Glomerular visceral epithelial cell (primary cell): ENCODE data around the gene MED4.

ENCODE experiments used
- DNase-seq: peaks from one replicate; pipeline ENCODE4 v3.0.0-alpha.2; 2016; ENCODE audit errors: extremely low spot score

MED4 gene, protein sequence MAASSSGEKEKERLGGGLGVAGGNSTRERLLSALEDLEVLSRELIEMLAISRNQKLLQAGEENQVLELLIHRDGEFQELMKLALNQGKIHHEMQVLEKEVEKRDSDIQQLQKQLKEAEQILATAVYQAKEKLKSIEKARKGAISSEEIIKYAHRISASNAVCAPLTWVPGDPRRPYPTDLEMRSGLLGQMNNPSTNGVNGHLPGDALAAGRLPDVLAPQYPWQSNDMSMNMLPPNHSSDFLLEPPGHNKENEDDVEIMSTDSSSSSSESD

DNA sequence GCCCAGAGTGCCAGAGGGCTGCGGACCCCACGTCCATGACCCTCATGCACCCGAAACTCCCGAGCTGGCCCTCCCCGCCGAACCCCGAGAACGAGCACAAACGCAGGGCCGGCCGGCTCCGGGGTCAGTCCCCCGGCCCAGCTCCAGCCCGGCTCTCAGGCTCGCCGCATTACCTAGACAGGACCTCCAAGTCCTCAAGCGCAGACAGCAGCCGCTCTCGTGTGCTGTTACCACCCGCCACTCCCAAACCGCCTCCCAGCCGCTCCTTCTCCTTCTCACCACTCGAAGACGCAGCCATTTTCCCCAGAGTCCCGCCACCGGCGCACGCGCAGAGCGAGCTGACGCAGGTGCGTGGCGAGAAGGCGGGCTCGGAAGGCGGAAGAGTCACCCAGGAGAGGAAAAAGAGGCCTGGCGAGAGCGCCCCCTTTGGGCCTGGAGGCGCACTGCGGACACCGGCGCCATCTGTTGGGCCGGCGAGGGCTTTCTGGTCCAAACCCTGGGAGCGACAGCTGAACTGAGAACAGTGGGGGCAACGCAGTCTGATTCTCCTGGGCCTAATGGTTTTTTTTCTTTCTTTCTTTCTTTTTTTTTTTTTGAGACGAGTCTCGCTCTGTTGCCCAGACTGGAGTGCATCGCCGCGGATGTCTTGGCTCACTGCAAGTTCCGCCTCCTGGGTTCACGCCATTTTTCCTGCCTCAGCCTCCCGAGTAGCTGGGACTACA is at the start of gene MED4:
Gene MED4, minus strand, starts transcription at position 324 of the 722 bp plus-strand sequence. Its CDS starts 26 bp downstream, at position 298.
- DNase-seq: peak; percentile 95

DNA sequence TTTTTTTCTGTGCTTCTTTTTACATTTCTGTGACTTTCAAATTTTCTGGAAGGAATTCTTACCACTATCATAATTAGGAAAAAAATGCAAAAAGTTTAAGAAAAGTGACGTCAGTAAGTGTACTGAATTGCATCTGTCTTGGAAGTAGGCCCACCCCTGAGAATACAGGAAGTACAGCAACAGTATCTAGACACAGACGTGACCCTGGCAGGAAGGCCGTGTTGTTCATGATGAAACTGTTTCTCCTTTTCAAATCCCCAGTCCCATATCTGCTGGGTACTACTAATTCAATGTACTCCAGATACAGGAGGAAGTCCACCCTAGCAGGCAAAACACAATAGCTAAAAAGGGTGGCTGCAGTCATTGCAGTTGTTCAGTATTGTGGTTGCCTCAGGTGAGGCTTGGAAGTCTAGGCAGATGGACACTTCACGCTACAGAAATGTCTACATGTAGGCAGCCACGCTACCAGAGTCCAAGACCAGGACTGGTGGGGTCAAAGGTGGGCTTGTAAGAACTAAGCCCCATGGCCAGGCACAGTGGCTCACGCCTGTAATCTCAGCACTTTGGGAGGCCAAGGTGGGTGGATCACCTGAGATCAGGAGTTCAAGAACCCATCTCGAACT is 49.6 kb upstream of the MED4 start:
- no peak for DNase-seq

- no peak for DNase-seq
Measured at GRCh38 chr13:48142436-48142835, 47.5 kb upstream of the MED4 start.

- DNase-seq: no peak
Measured at GRCh38 chr13:48138270-48138669, 43.4 kb upstream of the MED4 start.

- DNase-seq: no peak
Measured at GRCh38 chr13:48132961-48133360, 38.1 kb upstream of the MED4 start.

GRCh38 chr13:48131533-48131932 is 36.6 kb upstream of the MED4 start:
- DNase-seq: no peak

- DNase-seq: peak; percentile 70
Measured at GRCh38 chr13:48126944-48127830, 32.3 kb upstream of the MED4 start.

DNA sequence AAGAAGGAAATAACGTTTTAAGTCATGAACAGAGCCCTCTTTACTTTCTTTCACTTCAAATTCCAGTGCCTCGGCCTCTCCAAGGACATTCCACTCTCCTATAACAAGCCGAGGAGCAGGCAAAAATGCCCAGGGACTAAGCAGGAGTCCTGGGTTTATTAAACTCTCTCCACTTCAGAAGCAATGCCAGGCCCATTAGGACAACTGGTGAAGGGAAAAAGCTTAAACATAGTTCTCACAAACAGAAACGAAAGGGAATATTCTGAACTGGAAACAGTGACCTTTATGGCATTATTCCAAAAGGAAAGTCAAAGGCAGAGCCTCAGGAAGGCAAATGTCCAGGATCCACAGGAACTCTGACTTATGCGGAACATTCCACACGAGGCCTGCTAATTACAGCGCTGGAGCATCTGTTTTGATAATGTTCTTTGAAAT is 30.9 kb upstream of the MED4 start:
- no peak for DNase-seq

GRCh38 chr13:48123812-48124211 is 28.9 kb upstream of the MED4 start:
- no peak for DNase-seq

DNA sequence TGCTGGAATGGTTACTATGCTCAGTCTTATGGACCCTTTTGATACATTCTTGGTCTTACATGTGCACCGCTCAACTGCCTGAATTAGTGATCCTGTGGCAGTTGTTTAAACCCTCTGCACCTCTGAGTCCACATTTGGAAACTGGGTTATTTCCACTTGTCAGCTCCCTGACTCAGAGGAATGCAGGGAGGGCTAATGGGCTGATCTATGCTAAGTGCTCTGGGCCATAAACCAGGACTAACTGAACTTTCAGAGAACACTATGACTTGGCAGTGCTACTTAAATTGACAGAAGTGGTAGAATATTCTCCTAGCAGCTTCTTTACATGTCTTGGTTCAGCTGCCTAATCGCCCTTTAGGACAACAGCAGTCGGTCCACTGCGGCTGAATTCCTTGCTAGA is 26.8 kb upstream of the MED4 start:
- no peak for DNase-seq

GRCh38 chr13:48120241-48120640 is 25.3 kb upstream of the MED4 start:
- no peak for DNase-seq

DNA sequence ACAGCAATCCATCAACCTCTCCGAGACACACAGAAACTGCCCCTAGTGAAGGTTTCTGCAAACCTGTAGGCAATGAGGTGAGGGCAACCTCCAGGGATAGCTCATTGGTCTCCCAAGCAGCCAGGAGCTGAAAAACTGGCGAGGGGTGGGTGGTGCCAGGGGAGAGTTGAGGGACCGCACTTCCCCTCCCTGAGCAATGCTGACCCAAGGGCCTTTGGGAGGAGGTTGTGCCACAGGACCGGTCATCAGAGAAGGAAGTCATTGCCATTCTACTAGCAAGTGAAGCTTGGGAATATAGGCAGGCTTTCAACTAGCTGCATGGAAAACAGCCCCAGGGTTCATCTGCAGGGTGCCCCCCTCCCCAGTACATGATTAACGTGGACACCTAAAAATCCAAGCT is 23.1 kb upstream of the MED4 start:
- no peak for DNase-seq

GRCh38 chr13:48116808-48117207 is 21.9 kb upstream of the MED4 start:
- DNase-seq: no peak

GRCh38 chr13:48113756-48114130 is 18.8 kb upstream of the MED4 start:
- no peak for DNase-seq

DNA sequence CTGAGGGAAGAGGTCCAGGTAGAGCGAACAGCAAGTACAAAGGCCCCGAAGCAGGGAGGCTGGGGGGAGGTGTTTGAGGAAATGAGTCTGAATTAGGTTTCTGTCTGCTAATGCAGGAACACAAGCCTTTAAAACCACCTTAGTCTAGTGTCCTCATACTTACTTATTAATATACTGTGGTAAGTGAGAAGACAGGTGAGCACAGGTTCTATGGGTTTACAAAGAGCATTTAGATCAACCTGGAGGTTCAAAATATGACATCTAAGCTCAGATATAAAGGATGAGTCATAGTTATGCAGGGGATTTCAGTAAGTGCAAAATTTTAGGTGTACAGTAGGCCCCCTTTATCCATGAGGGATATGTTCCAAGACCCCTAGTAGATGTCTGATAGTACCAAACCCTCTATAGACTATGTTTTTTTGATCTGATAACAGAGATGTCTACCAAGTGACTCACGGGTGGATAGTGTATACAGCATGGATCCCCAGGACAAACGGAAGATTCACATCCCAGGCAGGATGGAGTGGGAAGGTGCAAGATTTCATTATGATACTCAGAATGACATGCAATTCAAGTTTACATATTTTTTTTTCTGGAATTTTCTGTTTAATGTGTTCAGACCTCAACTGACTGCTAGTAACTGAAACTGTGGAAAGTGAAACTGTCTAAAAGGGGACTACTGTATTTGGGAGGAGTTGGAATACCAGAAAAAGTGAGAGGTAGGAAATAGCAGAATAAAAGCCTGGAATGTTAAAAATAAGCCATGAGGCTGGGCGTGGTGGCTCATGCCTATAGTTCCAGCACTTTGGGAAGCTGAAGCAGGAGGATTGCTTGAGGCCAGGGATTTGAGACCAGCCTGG is 18.2 kb upstream of the MED4 start:
- DNase-seq: no peak

- no peak for DNase-seq
Measured at GRCh38 chr13:48110931-48111721, 16.2 kb upstream of the MED4 start.

GRCh38 chr13:48110132-48110868 is 15.4 kb upstream of the MED4 start:
- peak; percentile 4 for DNase-seq

GRCh38 chr13:48108106-48108505 is 13.2 kb upstream of the MED4 start:
- DNase-seq: no peak

- DNase-seq: no peak
Measured at GRCh38 chr13:48097793-48098192, 2.9 kb upstream of the MED4 start.

DNA sequence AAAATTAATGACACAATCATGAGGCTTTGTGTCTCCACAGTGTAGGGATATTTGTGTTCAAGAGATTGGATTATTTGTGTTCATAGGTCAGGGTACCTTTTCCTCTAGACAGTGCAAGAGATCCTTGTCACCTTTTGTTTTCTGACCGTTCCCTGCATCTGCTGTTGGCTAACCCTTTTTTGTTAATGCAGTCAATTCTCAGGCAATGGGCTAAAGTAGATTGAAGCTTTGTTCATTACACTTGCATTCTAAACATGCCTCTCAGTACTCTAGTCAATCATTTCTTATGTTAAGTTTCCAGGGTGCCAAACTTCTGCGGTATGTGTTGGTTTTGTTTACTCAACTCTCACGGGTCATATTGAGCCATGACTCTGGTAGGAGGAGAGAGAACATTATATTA is 1.8 kb upstream of the MED4 start:
- no peak for DNase-seq
